Activated CD4-positive, alpha-beta T cell treated with anti-CD3 and anti-CD28 coated beads, Interleukin-2, Interleukin-4, amounts not matched to agents 100 ng/mL and 50 ng/mL, durations not matched to agents 16 hours and 8 hours (primary cell): Measurements from ENCODE around the gene CTNNA2.

Experiments used
- DNase-seq: peaks from one replicate; pipeline ENCODE4 v3.0.0-alpha.2; 2020; ENCODE audit warnings: low spot score

CTNNA2 gene

GRCh38 chr2:79984476-79984875 is 471.6 kb downstream of the CTNNA2 start:
- no peak for DNase-seq

- no peak for DNase-seq
Measured at GRCh38 chr2:79985145-79985544, 472.3 kb downstream of the CTNNA2 start.

GRCh38 chr2:79985571-79985970 is 472.7 kb downstream of the CTNNA2 start:
- no peak for DNase-seq

GRCh38 chr2:79993144-79993543 is 480.3 kb downstream of the CTNNA2 start:
- DNase-seq = no peak

- no peak for DNase-seq
Measured at GRCh38 chr2:79994161-79994560, 481.3 kb downstream of the CTNNA2 start.

GRCh38 chr2:79994965-79995364 is 482.1 kb downstream of the CTNNA2 start:
- DNase-seq = no peak

- no peak for DNase-seq
Measured at GRCh38 chr2:79996709-79997108, 483.9 kb downstream of the CTNNA2 start.

GRCh38 chr2:80001701-80002101 is 488.9 kb downstream of the CTNNA2 start:
- no peak for DNase-seq

- DNase-seq = no peak
Measured at GRCh38 chr2:80002112-80002511, 489.3 kb downstream of the CTNNA2 start.

- DNase-seq = no peak
Measured at GRCh38 chr2:80002568-80003157, 489.8 kb downstream of the CTNNA2 start.

- no peak for DNase-seq
Measured at GRCh38 chr2:80007777-80008503, 495.1 kb downstream of the CTNNA2 start.

- no peak for DNase-seq
Measured at GRCh38 chr2:80008596-80008995, 495.7 kb downstream of the CTNNA2 start.

GRCh38 chr2:80009211-80009610 is 496.4 kb downstream of the CTNNA2 start:
- DNase-seq = no peak

GRCh38 chr2:80012061-80012460 is 499.2 kb downstream of the CTNNA2 start:
- no peak for DNase-seq

- DNase-seq = no peak
Measured at GRCh38 chr2:80014637-80015036, 501.8 kb downstream of the CTNNA2 start.

- no peak for DNase-seq
Measured at GRCh38 chr2:80016171-80016570, 503.3 kb downstream of the CTNNA2 start.

GRCh38 chr2:80019571-80020460 is 507.0 kb downstream of the CTNNA2 start:
- no peak for DNase-seq

- no peak for DNase-seq
Measured at GRCh38 chr2:80022018-80022417, 509.2 kb downstream of the CTNNA2 start.

- no peak for DNase-seq
Measured at GRCh38 chr2:80026040-80026729, 513.3 kb downstream of the CTNNA2 start.

- no peak for DNase-seq
Measured at GRCh38 chr2:80028051-80028450, 515.2 kb downstream of the CTNNA2 start.

GRCh38 chr2:80028584-80028983 is 515.7 kb downstream of the CTNNA2 start:
- no peak for DNase-seq

- DNase-seq = no peak
Measured at GRCh38 chr2:80030135-80030534, 517.3 kb downstream of the CTNNA2 start.
